GM21367 (cell line): ENCODE results near the gene SYT7.

Experiments
- ATAC-seq: cut with Tn5 transposase; IDR thresholded peaks from one replicate; pipeline ENCODE4 v1.9.1; 2021; ENCODE audit not compliant: unreplicated experiment

SYT7 gene

DNA sequence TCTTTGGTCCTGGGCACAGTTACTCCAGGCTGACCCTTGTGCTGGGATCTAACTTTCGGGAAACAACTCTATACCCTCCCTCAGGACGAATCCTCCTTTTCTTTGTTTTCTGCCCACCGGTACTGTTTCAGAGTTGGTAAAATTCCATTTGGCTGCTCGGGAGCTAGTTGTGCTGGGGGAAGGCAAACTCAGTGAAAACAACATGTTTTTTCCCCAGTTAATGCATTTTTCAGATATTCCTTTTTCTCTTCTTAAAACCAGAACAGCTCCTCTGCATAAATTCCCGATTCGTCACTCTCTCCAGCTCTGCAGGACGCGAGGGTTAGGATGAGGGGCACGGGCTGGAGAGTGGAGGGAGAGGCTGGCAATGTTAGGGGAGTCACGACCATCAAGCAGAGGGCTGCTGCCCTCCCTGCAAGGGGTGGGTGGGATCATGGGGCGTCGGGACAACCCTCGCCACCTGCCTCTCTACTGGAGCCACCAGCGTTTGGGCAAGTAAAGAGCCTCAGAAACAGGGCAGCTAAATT lies 41.0 kb downstream of the SYT7 start:
- no peak for ATAC-seq

DNA sequence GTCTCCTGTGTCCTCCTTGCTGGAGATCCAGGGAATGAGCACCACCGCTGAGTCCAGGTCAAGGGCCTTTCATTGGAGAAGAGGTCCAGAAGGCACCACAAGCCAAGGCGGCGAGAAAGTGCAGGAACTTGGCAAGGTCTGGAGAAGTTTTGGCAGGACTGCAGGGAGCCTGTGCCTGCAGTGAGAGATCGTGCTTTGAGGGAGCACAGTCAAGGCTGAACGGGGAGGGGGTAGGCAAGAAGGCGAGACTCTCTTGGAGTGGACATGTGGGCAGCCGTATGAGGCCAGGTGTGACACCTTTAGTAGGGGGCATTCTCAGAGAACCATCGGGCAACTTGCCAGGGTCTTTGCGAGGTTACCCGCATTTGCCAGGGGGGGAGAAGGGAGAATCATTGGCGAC lies 41.9 kb downstream of the SYT7 start:
- no peak for ATAC-seq

DNA sequence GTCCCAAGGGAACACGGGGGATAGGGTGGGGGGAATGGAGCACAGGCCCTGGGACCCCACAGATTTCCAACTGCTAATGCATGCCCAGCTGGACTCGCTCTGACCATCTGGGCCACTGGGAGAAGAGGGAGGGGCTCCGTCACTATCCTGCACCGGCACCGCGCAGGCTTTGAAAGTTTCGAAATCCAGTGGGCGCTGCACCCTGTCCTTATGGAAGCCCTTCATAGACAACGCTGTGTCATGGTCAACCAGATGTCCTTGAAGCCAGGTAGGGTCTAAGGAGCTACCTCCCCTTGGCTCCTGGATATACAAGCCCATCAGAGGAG lies 42.3 kb downstream of the SYT7 start:
- ATAC-seq = no peak

GRCh38 chr11:61537326-61537725 lies 43.5 kb downstream of the SYT7 start:
- ATAC-seq = no peak

DNA sequence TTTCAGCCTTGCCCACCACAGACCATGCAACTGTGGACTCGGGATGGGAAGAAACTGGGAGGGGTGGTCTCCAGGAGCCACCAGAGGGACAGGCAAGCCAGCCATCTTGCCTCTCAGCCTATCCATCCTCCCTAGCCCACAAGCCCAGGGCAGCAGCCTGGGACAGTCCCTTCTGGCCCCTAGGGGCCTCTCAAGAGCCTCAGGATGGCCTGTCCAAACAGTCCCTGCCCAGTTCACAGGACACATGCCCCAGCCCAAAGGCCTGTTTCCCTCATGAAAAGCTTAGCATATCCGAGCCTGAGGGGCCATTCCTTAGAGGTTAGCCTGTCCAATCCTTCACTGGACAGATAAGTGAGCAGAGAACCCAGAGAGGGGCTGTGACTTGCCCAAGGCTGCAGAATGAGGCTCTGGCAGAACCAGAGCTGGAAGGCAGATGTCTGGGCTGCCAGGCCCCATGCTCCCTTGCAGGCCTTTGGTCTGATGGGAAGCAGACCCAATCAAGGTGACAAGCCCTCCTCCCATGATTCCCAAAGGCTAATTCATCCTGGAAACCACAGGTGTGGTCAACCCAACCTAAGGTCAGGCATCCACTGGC lies 44.1 kb downstream of the SYT7 start:
- no peak for ATAC-seq

GRCh38 chr11:61535998-61536675 lies 44.7 kb downstream of the SYT7 start:
- ATAC-seq = no peak

- ATAC-seq = no peak
These were observed 45.7 kb downstream of the SYT7 start for GRCh38 chr11:61534933-61535839.

- ATAC-seq = no peak
These were observed 46.6 kb downstream of the SYT7 start for GRCh38 chr11:61534025-61534932.

- ATAC-seq = no peak
These were observed 47.5 kb downstream of the SYT7 start for GRCh38 chr11:61533401-61533800.

GRCh38 chr11:61533039-61533375 lies 47.9 kb downstream of the SYT7 start:
- ATAC-seq = no peak

- no peak for ATAC-seq
These were observed 48.5 kb downstream of the SYT7 start for GRCh38 chr11:61532134-61533038.

DNA sequence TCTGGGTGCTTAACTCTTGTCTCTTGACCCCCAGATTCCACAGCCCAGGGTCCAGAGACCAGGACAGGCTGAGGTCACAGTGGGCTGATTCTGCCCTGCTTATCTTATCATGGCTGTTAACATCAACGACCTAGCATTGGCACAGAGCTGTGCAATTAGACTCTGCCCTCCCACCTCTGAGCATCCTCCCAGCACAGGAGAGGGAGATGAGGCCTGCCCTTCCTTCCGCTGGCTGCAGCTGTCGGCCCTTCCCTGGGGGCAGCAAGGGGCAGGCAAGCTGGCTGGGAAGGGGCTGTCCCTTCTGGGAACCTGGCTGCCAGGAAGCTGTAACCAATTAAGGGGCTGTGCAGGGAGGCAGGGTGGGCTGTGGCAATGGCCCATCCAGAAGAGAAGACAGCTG lies 49.8 kb downstream of the SYT7 start:
- ATAC-seq = no peak

GRCh38 chr11:61529537-61530225 lies 51.2 kb downstream of the SYT7 start:
- no peak for ATAC-seq

- no peak for ATAC-seq
These were observed 52.8 kb downstream of the SYT7 start for GRCh38 chr11:61528114-61528513.

GRCh38 chr11:61526956-61527731 lies 53.7 kb downstream of the SYT7 start:
- no peak for ATAC-seq

GRCh38 chr11:61526229-61526628 lies 54.6 kb downstream of the SYT7 start:
- ATAC-seq = no peak

- no peak for ATAC-seq
These were observed 55.8 kb downstream of the SYT7 start for GRCh38 chr11:61524963-61525587.

DNA sequence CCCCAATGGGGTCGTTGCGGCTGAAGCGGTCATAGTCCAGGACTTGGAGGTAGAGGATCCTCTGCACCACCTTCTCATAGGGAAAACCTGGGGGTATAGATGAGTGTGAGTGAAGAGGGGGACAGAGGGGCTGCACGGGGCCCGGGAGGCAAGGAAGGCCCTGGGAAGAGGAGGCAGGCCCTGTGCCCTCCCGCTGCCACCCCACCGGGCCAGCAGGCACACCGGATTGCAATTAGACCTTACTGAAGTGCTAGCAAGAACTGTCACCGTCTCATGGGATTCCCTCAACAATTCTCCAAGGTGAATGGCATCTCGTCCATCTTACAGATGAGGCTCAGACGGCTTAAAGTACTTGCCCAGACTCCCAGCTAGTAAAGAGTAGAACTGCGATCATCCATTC lies 56.4 kb downstream of the SYT7 start:
- ATAC-seq = no peak
